GM19438 (cell line): ENCODE measurements around the gene MAPKAP1.
"Not testable (repeated sequence)": the region's sequence is repeated elsewhere in the genome, so short reads cannot be mapped to it uniquely, and the experiment has no call there.

Experiments
- ATAC-seq: cut with Tn5 transposase; IDR thresholded peaks from one replicate; pipeline ENCODE4 v1.9.1; 2021; ENCODE audit warnings: low read depth; ENCODE audit not compliant: unreplicated experiment

MAPKAP1 gene

GRCh38 chr9:125571824-125572223, 135.2 kb downstream of the MAPKAP1 start:
- ATAC-seq = not testable (repeated sequence)

GRCh38 chr9:125570246-125570645, 136.8 kb downstream of the MAPKAP1 start:
- no peak for ATAC-seq

GRCh38 chr9:125568621-125569020, 138.4 kb downstream of the MAPKAP1 start:
- ATAC-seq = no peak

GRCh38 chr9:125566051-125566450, 141.0 kb downstream of the MAPKAP1 start:
- ATAC-seq = not testable (repeated sequence)

- ATAC-seq = no peak
These were observed 141.9 kb downstream of the MAPKAP1 start for GRCh38 chr9:125565126-125565525.

- ATAC-seq = no peak
These were observed 142.4 kb downstream of the MAPKAP1 start for GRCh38 chr9:125564631-125565030.

- peak; percentile 61 for ATAC-seq
These were observed 145.4 kb downstream of the MAPKAP1 start for GRCh38 chr9:125561509-125562148.

- ATAC-seq = no peak
These were observed 147.1 kb downstream of the MAPKAP1 start for GRCh38 chr9:125559894-125560293.

- ATAC-seq = no peak
These were observed 147.8 kb downstream of the MAPKAP1 start for GRCh38 chr9:125559194-125559593.

GRCh38 chr9:125558453-125559092, 148.4 kb downstream of the MAPKAP1 start:
- no peak for ATAC-seq

GRCh38 chr9:125556046-125556721, 150.8 kb downstream of the MAPKAP1 start:
- ATAC-seq = no peak

- no peak for ATAC-seq
These were observed 152.3 kb downstream of the MAPKAP1 start for GRCh38 chr9:125554726-125555125.

GRCh38 chr9:125551781-125552180, 155.2 kb downstream of the MAPKAP1 start:
- no peak for ATAC-seq

- ATAC-seq = no peak
These were observed 156.8 kb downstream of the MAPKAP1 start for GRCh38 chr9:125549891-125550885.

- ATAC-seq = no peak
These were observed 157.5 kb downstream of the MAPKAP1 start for GRCh38 chr9:125549465-125549871.

- ATAC-seq = no peak
These were observed 158.0 kb downstream of the MAPKAP1 start for GRCh38 chr9:125549039-125549438.

GRCh38 chr9:125548141-125548540, 158.9 kb downstream of the MAPKAP1 start:
- no peak for ATAC-seq

GRCh38 chr9:125547368-125547767, 159.6 kb downstream of the MAPKAP1 start:
- ATAC-seq = no peak

GRCh38 chr9:125545845-125546244, 161.2 kb downstream of the MAPKAP1 start:
- ATAC-seq = no peak

- no peak for ATAC-seq
These were observed 161.9 kb downstream of the MAPKAP1 start for GRCh38 chr9:125544988-125545651.
